ENCODE data around the gene RAF1. TPM values are rescaled to one million over a fixed set of nuclear protein-coding genes. Genes with fewer than 3 reads are reported as not detected.

The RAF1 gene
- total and polyA plus RNA-seq, 9 of the 15 experiments (the other 6 are each of a cell fraction or from before 2014, with no cell fraction given) = 28.0 to 183 (median 85.6) TPM

GRCh38 chr3:12663936-12664908, at the start of gene RAF1 (continued):
- TF ChIP-seq ZBTB40 (IDR thresholded peaks at IDR 0.05) (peak; percentile 29; the same call in 1 of the 2 replicates), ZBTB40 (CRISPR knock-in tag; IDR thresholded peaks at IDR 0.05) (no peak), XRCC5 (IDR thresholded peaks at IDR 0.05; ENCODE audit: low read depth, low read length) (peak; percentile 100), MBD1 (CRISPR knock-in tag; IDR thresholded peaks at IDR 0.05) (peak; percentile 69; the same call in 1 of the 2 replicates), ZNF431 (CRISPR knock-in tag; IDR thresholded peaks at IDR 0.05) (peak; percentile 51; the same call in 1 of the 2 replicates), ATF3 (IDR thresholded peaks at IDR 0.05) (no peak), ATF3 (CRISPR knock-in tag; conservative IDR thresholded peaks at IDR 0.05) (peak; percentile 91; the same call in 1 of the 2 replicates), GTF2F1 (IDR thresholded peaks at IDR 0.05; ENCODE audit: low read depth, low read length) (peak; percentile 83; the same call in 1 of the 2 replicates)

Measured in K562 (cell line).